Mesenchymal stem cell (in vitro differentiated cells and primary cell): Measurements from ENCODE around the gene TMEM14A.

Experiments
- DNase-seq: peaks from one replicate; pipeline ENCODE4 v3.0.0-alpha.2; 2013
- H2AFZ ChIP-seq: one replicate; pipeline ENCODE4 v1.6.1; 2013; ENCODE audit warnings: low read depth, mild to moderate bottlenecking, control low read depth, inconsistent platforms, low read length, moderate library complexity
- H2AK5ac ChIP-seq: 2 replicates; pipeline ENCODE4 v1.6.1; 2013; ENCODE audit warnings: low read length, moderate library complexity, mild to moderate bottlenecking, inconsistent platforms; ENCODE audit not compliant: severe bottlenecking
- H2BK120ac ChIP-seq: one replicate; pipeline ENCODE4 v1.6.1; 2013; ENCODE audit warnings: low read depth, mild to moderate bottlenecking, inconsistent platforms, low read length, moderate library complexity
- H2BK12ac ChIP-seq, 2 experiments: one replicate each; pipeline ENCODE4 v1.6.1; 2013; ENCODE audit warnings: inconsistent platforms in 2 of 2, low read length in 2 of 2, mild to moderate bottlenecking in 2 of 2, moderate library complexity in 2 of 2, control low read depth in 1 of 2
- H2BK15ac ChIP-seq: one replicate; pipeline ENCODE4 v1.6.1; 2013; ENCODE audit warnings: mild to moderate bottlenecking, low read depth, inconsistent platforms; ENCODE audit not compliant: poor library complexity, severe bottlenecking
- H2BK5ac ChIP-seq: 2 replicates; pipeline ENCODE4 v1.6.1; 2013; ENCODE audit warnings: low read depth, mild to moderate bottlenecking, low read length, control low read depth, inconsistent platforms; ENCODE audit not compliant: poor library complexity, severe bottlenecking
- H3K14ac ChIP-seq, 2 experiments: one replicate each; pipeline ENCODE4 v1.6.1; 2013; ENCODE audit warnings: inconsistent platforms in 2 of 2, low read length in 2 of 2, control low read depth in 1 of 2, mild to moderate bottlenecking in 1 of 2, moderate library complexity in 1 of 2
- H3K18ac ChIP-seq, 2 experiments: one replicate each; pipeline ENCODE4 v1.6.1; 2013; ENCODE audit warnings: inconsistent platforms in 2 of 2, low read length in 2 of 2, control low read depth in 1 of 2, low read depth in 1 of 2, mild to moderate bottlenecking in 1 of 2
- H3K23ac ChIP-seq, 2 experiments: one replicate each; pipeline ENCODE4 v1.6.1; 2013; ENCODE audit warnings: inconsistent platforms in 2 of 2, low read length in 2 of 2, mild to moderate bottlenecking in 2 of 2, moderate library complexity in 2 of 2, control low read depth in 1 of 2
- H3K27ac ChIP-seq: 2 replicates; pipeline ENCODE4 v1.5.1; 2013; ENCODE audit warnings: mild to moderate bottlenecking, moderate library complexity, low read length, control low read depth, inconsistent platforms; ENCODE audit not compliant: poor library complexity, severe bottlenecking
- H3K27me3 ChIP-seq, 2 experiments: 2 replicates each; pipeline versions ENCODE4 v1.6.1 to v1.7.0; 2013; ENCODE audit warnings: low read length in 2 of 2, mild to moderate bottlenecking in 2 of 2, moderate library complexity in 2 of 2, control low read depth in 1 of 2, inconsistent platforms in 1 of 2; ENCODE audit not compliant: control insufficient read depth in 1 of 2, insufficient read depth in 1 of 2
- H3K36me3 ChIP-seq, 2 experiments: 2 replicates each; pipeline versions ENCODE4 v1.6.1 to v1.7.0; 2013; ENCODE audit warnings: low read length in 2 of 2, control low read depth in 1 of 2, inconsistent platforms in 1 of 2, low read depth in 1 of 2, mild to moderate bottlenecking in 1 of 2; ENCODE audit not compliant: insufficient read depth in 2 of 2, control insufficient read depth in 1 of 2
- H3K4ac ChIP-seq, 2 experiments: one replicate each; pipeline ENCODE4 v1.6.1; 2013; ENCODE audit warnings: inconsistent platforms in 2 of 2, low read length in 2 of 2, mild to moderate bottlenecking in 2 of 2, moderate library complexity in 2 of 2, control low read depth in 1 of 2, low read depth in 1 of 2
- H3K4me1 ChIP-seq: 2 replicates; pipeline ENCODE4 v1.6.1; 2013; ENCODE audit warnings: low read depth, low read length, control low read depth; ENCODE audit not compliant: control insufficient read depth, insufficient read depth
- H3K4me2 ChIP-seq: 2 replicates; pipeline ENCODE4 v1.6.1; 2013; ENCODE audit warnings: low read length, mild to moderate bottlenecking, inconsistent platforms; ENCODE audit not compliant: poor library complexity, severe bottlenecking
- H3K4me3 ChIP-seq, 2 experiments: 2 replicates each; pipeline versions ENCODE4 v1.5.1 to v1.7.0; 2013; ENCODE audit warnings: low read length in 2 of 2, mild to moderate bottlenecking in 2 of 2, control low read depth in 1 of 2, low read depth in 1 of 2; ENCODE audit not compliant: insufficient read depth in 1 of 2
- H3K79me1 ChIP-seq: replicated peaks from 2 replicates; pipeline ENCODE4 v1.6.1; 2013; ENCODE audit warnings: mild to moderate bottlenecking, control low read depth, low read length, inconsistent platforms; ENCODE audit not compliant: poor library complexity, severe bottlenecking
- H3K9ac ChIP-seq: 2 replicates; pipeline ENCODE4 v1.7.0; 2013; ENCODE audit warnings: mild to moderate bottlenecking, low read length, moderate library complexity
- H3K9me3 ChIP-seq: 2 replicates; pipeline ENCODE4 v1.7.0; 2013; ENCODE audit warnings: mild to moderate bottlenecking, low read length; ENCODE audit not compliant: control insufficient read depth
- H4K8ac ChIP-seq: one replicate; pipeline ENCODE4 v1.6.1; 2013; ENCODE audit warnings: inconsistent platforms, mild to moderate bottlenecking, low read length, moderate library complexity
- H4K91ac ChIP-seq: one replicate; pipeline ENCODE4 v1.6.1; 2013; ENCODE audit warnings: mild to moderate bottlenecking, low read length, inconsistent platforms
- WGBS: methylation state at CpG from one replicate; pipeline ENCODE4 v1.1.7; 2013; ENCODE audit warnings: mixed read lengths; 5-methylcytosine and 5-hydroxymethylcytosine counted together

Gene TMEM14A

GRCh38 chr6:52661551-52661950 lies 9.4 kb upstream of the TMEM14A start:
- Histone ChIP-seq H4K91ac (peak overlapping the region; percentile 29), H3K36me3 (no peaks in the 10 kb centered on the region), H2BK15ac (no peak overlapping the region), H3K9me3 (no peaks in the 10 kb centered on the region), H3K18ac (no peak overlapping the region), H3K4me1 (peaks cover 12% of the 10 kb centered on the region), H3K23ac (no peak overlapping the region), H2AK5ac (peak overlapping the region; percentile 92), H2BK5ac (peak overlapping the region; percentile 46), H3K27ac (peak overlapping the region; percentile 67), H3K27me3 (no peaks in the 10 kb centered on the region), H3K4me3 (no peak overlapping the region), H2BK120ac (no peak overlapping the region), H3K79me1 (peaks cover 19% of the 10 kb centered on the region), H3K4me2 (no peak overlapping the region), H2BK12ac (peak overlapping the region; percentile 4 to 90), H4K8ac (peak overlapping the region; percentile 56), H3K14ac (no peak overlapping the region), H3K9ac (peak overlapping the region; percentile 24), H3K4ac (peak overlapping the region in 1 of 2 experiments; percentile 27), H2AFZ (no peak overlapping the region)
- DNase-seq = no peak
- 95% methylated on average over 3 of the region's 3 CpGs for WGBS

- H2BK5ac ChIP-seq = no peak overlapping the region
- no peak overlapping the region for H3K4ac ChIP-seq
- no peak overlapping the region for H3K14ac ChIP-seq
- H2BK120ac ChIP-seq = no peak overlapping the region
- no peak overlapping the region for H2BK15ac ChIP-seq
- H3K27ac ChIP-seq = peak overlapping the region; percentile 67
- DNase-seq = no peak
- H3K9me3 ChIP-seq = no peaks in the 10 kb centered on the region
- H3K79me1 ChIP-seq = peaks cover 23% of the 10 kb centered on the region
- no peak overlapping the region for H2AK5ac ChIP-seq
- no peak overlapping the region for H3K18ac ChIP-seq
- no peak overlapping the region for H4K91ac ChIP-seq
- no peak overlapping the region for H2BK12ac ChIP-seq
- no peaks in the 10 kb centered on the region for H3K27me3 ChIP-seq
- H2AFZ ChIP-seq = no peak overlapping the region
- no peak overlapping the region for H3K4me3 ChIP-seq
- H3K4me2 ChIP-seq = no peak overlapping the region
- no peak overlapping the region for H3K23ac ChIP-seq
- peaks cover 12% of the 10 kb centered on the region for H3K4me1 ChIP-seq
- H3K36me3 ChIP-seq = peaks cover 0 to 4% of the 10 kb centered on the region in 2 experiments
- WGBS = 93% methylated on average over 1 of the region's 2 CpGs
- no peak overlapping the region for H4K8ac ChIP-seq
- H3K9ac ChIP-seq = peak overlapping the region; percentile 24
Observed at GRCh38 chr6:52662031-52662430, 8.9 kb upstream of the TMEM14A start.

- no peaks in the 10 kb centered on the region for H3K27me3 ChIP-seq
- H2AK5ac ChIP-seq = peak overlapping the region; percentile 93
- peaks cover 0 to 12% of the 10 kb centered on the region in 2 experiments for H3K36me3 ChIP-seq
- no peak overlapping the region for H3K4me2 ChIP-seq
- H2BK15ac ChIP-seq = peak overlapping the region; percentile 16
- peaks cover 25% of the 10 kb centered on the region for H3K79me1 ChIP-seq
- 23% methylated on average over 7 of the region's 12 CpGs for WGBS
- H2BK120ac ChIP-seq = peak overlapping the region; percentile 57
- H3K9me3 ChIP-seq = no peaks in the 10 kb centered on the region
- H3K27ac ChIP-seq = peak overlapping the region; percentile 16
- H2AFZ ChIP-seq = no peak overlapping the region
- H2BK5ac ChIP-seq = no peak overlapping the region
- peak overlapping the region; percentile 77 for H4K8ac ChIP-seq
- H4K91ac ChIP-seq = no peak overlapping the region
- H3K23ac ChIP-seq = no peak overlapping the region
- H3K18ac ChIP-seq = peak overlapping the region; percentile 5 to 81
- DNase-seq = peak; percentile 85
- H3K4me1 ChIP-seq = peaks cover 12% of the 10 kb centered on the region
- H3K9ac ChIP-seq = peak overlapping the region; percentile 85
- peak overlapping the region; percentile 30 to 73 for H3K4ac ChIP-seq
- peak overlapping the region in 1 of 2 experiments; percentile 83 for H2BK12ac ChIP-seq
- H3K14ac ChIP-seq = peak overlapping the region in 1 of 2 experiments; percentile 80
- peak overlapping the region in 1 of 2 experiments; percentile 92 for H3K4me3 ChIP-seq
Observed at GRCh38 chr6:52663120-52663935, 7.6 kb upstream of the TMEM14A start.

GRCh38 chr6:52663936-52664185 lies 7.1 kb upstream of the TMEM14A start:
- peaks cover 0 to 16% of the 10 kb centered on the region in 2 experiments for H3K36me3 ChIP-seq
- no peak overlapping the region for H2BK12ac ChIP-seq
- peak overlapping the region in 1 of 2 experiments; percentile 67 for H3K18ac ChIP-seq
- H3K9me3 ChIP-seq = no peaks in the 10 kb centered on the region
- H3K4me2 ChIP-seq = peak overlapping the region; percentile 100
- H2BK5ac ChIP-seq = no peak overlapping the region
- H3K23ac ChIP-seq = no peak overlapping the region
- H4K91ac ChIP-seq = no peak overlapping the region
- H2BK15ac ChIP-seq = peak overlapping the region; percentile 62
- H3K27me3 ChIP-seq = no peaks in the 10 kb centered on the region
- no peak overlapping the region for H2AK5ac ChIP-seq
- H3K4ac ChIP-seq = no peak overlapping the region
- H2BK120ac ChIP-seq = no peak overlapping the region
- H3K9ac ChIP-seq = peak overlapping the region; percentile 85
- DNase-seq = no peak
- H4K8ac ChIP-seq = no peak overlapping the region
- H3K79me1 ChIP-seq = peaks cover 25% of the 10 kb centered on the region
- peak overlapping the region in 1 of 2 experiments; percentile 38 for H3K14ac ChIP-seq
- H3K27ac ChIP-seq = no peak overlapping the region
- no peak overlapping the region for H2AFZ ChIP-seq
- H3K4me3 ChIP-seq = peak overlapping the region; percentile 73 to 92
- WGBS = under 1% methylated on average over 9 of the region's 11 CpGs
- H3K4me1 ChIP-seq = peaks cover 12% of the 10 kb centered on the region
